H1 (cell line): Measurements from ENCODE around the gene HORMAD2. TPM values are rescaled to one million over a fixed set of nuclear protein-coding genes. Genes with fewer than 3 reads are reported as not detected.

Experiments used
- CTCF ChIA-PET: fragments of 300-600 bp; sonication (Branson Sonifier 250); formaldehyde crosslinking; loops from one replicate; lab custom pipeline; 2021; ENCODE audit not compliant: partially characterized antibody; lab: Charles Lee
- POLR2A ChIA-PET: fragments of 300-600 bp; sonication (Branson Sonifier 250); formaldehyde crosslinking; loops from one replicate; lab custom pipeline; 2021; ENCODE audit warnings: inconsistent platforms; ENCODE audit not compliant: partially characterized antibody; lab: Charles Lee
- DNase-seq, 2 experiments: peaks; one replicate each; pipeline versions ENCODE4 v3.0.0 to v3.0.0-alpha.2; 2010 to 2022; ENCODE audit warnings: low spot score in 2 of 2, low read depth in 1 of 2, mixed read lengths in 1 of 2
- FAIRE-seq: peaks from 2 replicates; lab custom pipeline; 2011; peaks lifted over from hg19 to GRCh38; lab: Jason Lieb, UNC
- H2AFZ ChIP-seq: 2 replicates; pipeline ENCODE4 v1.8.1; 2012; ENCODE audit warnings: low read length, inconsistent platforms
- H2AK5ac ChIP-seq: 2 replicates; pipeline ENCODE4 v1.6.1; 2013; ENCODE audit warnings: low read depth, low read length
- H2BK120ac ChIP-seq: replicated peaks from 2 replicates; pipeline ENCODE3; 2013; ENCODE audit warnings: low read depth, low read length, inconsistent platforms
- H2BK12ac ChIP-seq: 2 replicates; pipeline ENCODE4 v1.6.1; 2013; ENCODE audit warnings: low read depth, low read length
- H2BK15ac ChIP-seq: 2 replicates; pipeline ENCODE4 v1.6.1; 2013; ENCODE audit warnings: low read length
- H2BK20ac ChIP-seq: 2 replicates; pipeline ENCODE4 v1.6.1; 2013; ENCODE audit warnings: low read length
- H2BK5ac ChIP-seq: 2 replicates; pipeline ENCODE4 v1.6.1; 2013; ENCODE audit warnings: low read depth, low read length
- H3K14ac ChIP-seq: 2 replicates; pipeline ENCODE4 v1.6.1; 2013; ENCODE audit warnings: inconsistent platforms; ENCODE audit not compliant: insufficient read length
- H3K18ac ChIP-seq: 2 replicates; pipeline ENCODE4 v1.6.1; 2013; ENCODE audit warnings: low read length; ENCODE audit errors: extremely low read depth
- H3K23ac ChIP-seq: 2 replicates; pipeline ENCODE4 v1.6.1; 2013; ENCODE audit warnings: inconsistent platforms; ENCODE audit not compliant: insufficient read length
- H3K23me2 ChIP-seq: 2 replicates; pipeline ENCODE4 v1.6.1; 2013; ENCODE audit warnings: low read depth, low read length
- H3K27ac ChIP-seq: 2 replicates; pipeline ENCODE4 v1.6.1; 2011; ENCODE audit warnings: low read depth, low read length, inconsistent platforms
- H3K27me3 ChIP-seq, 4 experiments: replicated peaks in 1 of 4; 1 replicate in 1 of 4; 2 replicates in 3 of 4; pipeline versions ENCODE4 v1.6.1 to v1.8.1; 2011 to 2013; ENCODE audit warnings: low read length in 3 of 4, mild to moderate bottlenecking in 3 of 4, inconsistent platforms in 2 of 4, mixed read lengths in 2 of 4, moderate library complexity in 1 of 4; ENCODE audit not compliant: control insufficient read depth in 3 of 4, insufficient read depth in 3 of 4; ENCODE audit errors: extremely low read depth in 1 of 4
- H3K36me3 ChIP-seq, 4 experiments: 2 replicates each; pipeline versions ENCODE4 v1.6.1 to v1.8.1; 2011 to 2013; ENCODE audit warnings: mild to moderate bottlenecking in 4 of 4, low read length in 3 of 4, moderate library complexity in 2 of 4, control low read depth in 1 of 4, inconsistent platforms in 1 of 4; ENCODE audit not compliant: insufficient read depth in 4 of 4, control insufficient read depth in 2 of 4
- H3K4ac ChIP-seq: replicated peaks from 2 replicates; pipeline ENCODE3; 2013; ENCODE audit warnings: low read length, low read depth, mixed read lengths, inconsistent platforms; ENCODE audit not compliant: insufficient read length
- H3K4me1 ChIP-seq, 4 experiments: replicated peaks in 1 of 4; 1 replicate in 1 of 4; 2 replicates in 3 of 4; pipeline versions ENCODE4 v1.6.1 to v1.8.1; 2011 to 2013; ENCODE audit warnings: low read length in 3 of 4, inconsistent platforms in 2 of 4, mixed read lengths in 1 of 4; ENCODE audit not compliant: insufficient read depth in 4 of 4, control insufficient read depth in 3 of 4
- H3K4me2 ChIP-seq, 2 experiments: 2 replicates each; pipeline versions ENCODE4 v1.6.1 to v1.8.1; 2011 to 2013; ENCODE audit warnings: low read depth in 2 of 2, low read length in 2 of 2, control low read depth in 1 of 2, inconsistent platforms in 1 of 2, mild to moderate bottlenecking in 1 of 2; ENCODE audit not compliant: insufficient read depth in 1 of 2
- H3K4me3 ChIP-seq, 4 experiments: fragments of 200-600, 300-600 bp in 1 of 4; sonication (generic), shearing (Covaris generic), sonication (Bioruptor Twin) in 1 of 4; 2 replicates each; pipeline versions ENCODE4 v1.5.1 to v1.8.1; 2011 to 2016; ENCODE audit warnings: low read length in 4 of 4, low read depth in 3 of 4, control low read depth in 2 of 4, inconsistent platforms in 2 of 4, mild to moderate bottlenecking in 2 of 4, mixed read lengths in 1 of 4, moderate library complexity in 1 of 4; ENCODE audit not compliant: insufficient read depth in 2 of 4; ENCODE audit errors: extremely low read depth in 1 of 4
- H3K56ac ChIP-seq: replicated peaks from 2 replicates; pipeline ENCODE3; 2013; ENCODE audit warnings: low read depth, mild to moderate bottlenecking, mixed read lengths, low read length, inconsistent platforms; ENCODE audit not compliant: insufficient read length
- H3K79me1 ChIP-seq: 2 replicates; pipeline ENCODE4 v1.6.1; 2013; ENCODE audit warnings: low read depth, low read length, control low read depth
- H3K79me2 ChIP-seq, 2 experiments: 2 replicates each; pipeline versions ENCODE4 v1.6.1 to v1.8.1; 2012 to 2013; ENCODE audit warnings: low read length in 2 of 2, mild to moderate bottlenecking in 2 of 2, inconsistent platforms in 1 of 2; ENCODE audit not compliant: insufficient read depth in 2 of 2, control insufficient read depth in 1 of 2
- H3K9ac ChIP-seq, 4 experiments: replicated peaks in 1 of 4; 1 replicate in 1 of 4; 2 replicates in 3 of 4; pipeline versions ENCODE4 v1.6.1 to v1.8.1; 2011 to 2013; ENCODE audit warnings: low read depth in 3 of 4, low read length in 3 of 4, control low read depth in 2 of 4, mild to moderate bottlenecking in 2 of 4, moderate library complexity in 2 of 4, inconsistent platforms in 1 of 4; ENCODE audit errors: extremely low read depth in 1 of 4
- H3K9me3 ChIP-seq, 2 experiments: 2 replicates each; pipeline versions ENCODE4 v1.6.1 to v1.8.1; 2012 to 2013; ENCODE audit warnings: mild to moderate bottlenecking in 2 of 2, moderate library complexity in 2 of 2, control low read depth in 1 of 2, inconsistent platforms in 1 of 2, low read depth in 1 of 2, low read length in 1 of 2, mixed read lengths in 1 of 2; ENCODE audit not compliant: insufficient read depth in 2 of 2
- H4K20me1 ChIP-seq, 2 experiments: replicated peaks in 1 of 2; 2 replicates each; pipeline versions ENCODE3 to v1.8.1; 2011 to 2013; ENCODE audit warnings: inconsistent platforms in 2 of 2, low read length in 2 of 2, mild to moderate bottlenecking in 1 of 2; ENCODE audit not compliant: insufficient read depth in 2 of 2, control insufficient read depth in 1 of 2
- H4K5ac ChIP-seq: 2 replicates; pipeline ENCODE4 v1.6.1; 2013; ENCODE audit warnings: low read length, low read depth, mixed read lengths, inconsistent platforms; ENCODE audit not compliant: insufficient read length
- H4K8ac ChIP-seq: 2 replicates; pipeline ENCODE4 v1.8.0; 2013; ENCODE audit warnings: mild to moderate bottlenecking, moderate library complexity, low read length, inconsistent platforms; ENCODE audit not compliant: insufficient read depth; ENCODE audit errors: extremely low read depth
- H4K91ac ChIP-seq: replicated peaks from 2 replicates; pipeline ENCODE3; 2013; ENCODE audit warnings: low read length, mixed read lengths, inconsistent platforms; ENCODE audit not compliant: insufficient read length
- CBX5 ChIP-seq: fragments of 300-800, 300-1000 bp; sonication (generic); IDR thresholded peaks from 2 replicates; pipeline ENCODE4 v1.7.1; 2016; ENCODE audit warnings: antibody characterized with exemption, low read length, low read depth
- CHD2 ChIP-seq: IDR thresholded peaks from 2 replicates; pipeline ENCODE4 v1.6.1; 2012; ENCODE audit warnings: low read length, improper control_type of control experiment
- EZH2 ChIP-seq: fragments of 200-600 bp; sonication (generic); IDR thresholded peaks from 2 replicates; pipeline ENCODE4 v1.7.1; 2012; ENCODE audit warnings: low read depth, mild to moderate bottlenecking, moderate library complexity, low read length, inconsistent platforms; ENCODE audit not compliant: severe bottlenecking
- GTF2F1 ChIP-seq: IDR thresholded peaks from 2 replicates; pipeline ENCODE4 v1.6.1; 2012; ENCODE audit warnings: low read depth, low read length, improper control_type of control experiment, borderline replicate concordance
- KDM1A ChIP-seq: fragments of 200-600, 300-600 bp; sonication (generic); IDR thresholded peaks from 2 replicates; pipeline ENCODE4 v1.7.1; 2016; ENCODE audit warnings: mild to moderate bottlenecking, low read length, borderline replicate concordance
- MAFK ChIP-seq: IDR thresholded peaks from 2 replicates; pipeline ENCODE4 v1.6.1; 2012; ENCODE audit warnings: low read depth, mild to moderate bottlenecking, improper control_type of control experiment, low read length
- NANOG ChIP-seq: IDR thresholded peaks from 2 replicates; pipeline ENCODE4 v1.6.1; 2011; ENCODE audit warnings: low read length, low read depth, mild to moderate bottlenecking, inconsistent platforms; ENCODE audit not compliant: insufficient read depth, poor library complexity, severe bottlenecking
- RNF2 ChIP-seq: fragments of 200-900, 300-1000 bp; sonication (generic); IDR thresholded peaks from 2 replicates; pipeline ENCODE4 v1.7.1; 2016; ENCODE audit warnings: borderline replicate concordance, low read depth, mild to moderate bottlenecking, antibody characterized with exemption, low read length; ENCODE audit not compliant: poor library complexity, severe bottlenecking; ENCODE audit errors: missing control alignments
- TAF7 ChIP-seq: optimal IDR thresholded peaks from 2 replicates; pipeline ENCODE3; 2011; ENCODE audit warnings: low read depth, mild to moderate bottlenecking, inconsistent platforms, low read length, moderate library complexity, borderline replicate concordance
- ZNF274 ChIP-seq: IDR thresholded peaks from 2 replicates; pipeline ENCODE4 v1.7.0; 2012; ENCODE audit warnings: low read length, borderline replicate concordance; ENCODE audit errors: extremely low read depth
- WGBS, 2 experiments: shearing (Covaris generic) in 1 of 2; methylation state at CpG; one replicate each; pipeline versions ENCODE4 v1.1.6 to v1.1.7; 2013 to 2015; ENCODE audit warnings: low lambda C conversion rate in 2 of 2, mixed read lengths in 2 of 2, inconsistent platforms in 1 of 2, low coverage in 1 of 2, missing lambda C conversion rate in 1 of 2; ENCODE audit not compliant: insufficient replicate concordance in 2 of 2, insufficient coverage in 1 of 2, insufficient read length in 1 of 2; ENCODE audit errors: extremely low coverage in 1 of 2, missing lambda C conversion rate in 1 of 2; 5-methylcytosine and 5-hydroxymethylcytosine counted together
- polyA plus RNA-seq, 7 experiments: library from polyadenylated mRNA; depleted of rRNA in 3 of 7; stranded (reverse) in 5 of 7; unstranded in 2 of 7; fragments of >200 nt in 5 of 7; fragments of 200-250 nt in 2 of 7; gene quantifications; 1 replicate in 5 of 7; 2 replicates in 1 of 7; 4 replicates in 1 of 7; pipeline versions ENCODE4 v1.2.1 to v1.2.3, GENCODE V29; 2011 to 2013; ENCODE audit warnings: missing spikeins in 2 of 7, mixed read lengths in 2 of 7
- total RNA-seq: library from RNA; stranded (reverse); fragmentation: NEBNext Ultra II Directional; extraction: Animal tissue kit (Norgen Biotek cat#: 25700); gene quantifications from 2 replicates; pipeline ENCODE4 v1.2.1, GENCODE V29; 2021

Gene HORMAD2
- total and polyA plus RNA-seq, 2 of the 8 experiments (the other 6 are each of a cell fraction or from before 2014, with no cell fraction given) = 0.03 TPM; not detected in 1

DNA sequence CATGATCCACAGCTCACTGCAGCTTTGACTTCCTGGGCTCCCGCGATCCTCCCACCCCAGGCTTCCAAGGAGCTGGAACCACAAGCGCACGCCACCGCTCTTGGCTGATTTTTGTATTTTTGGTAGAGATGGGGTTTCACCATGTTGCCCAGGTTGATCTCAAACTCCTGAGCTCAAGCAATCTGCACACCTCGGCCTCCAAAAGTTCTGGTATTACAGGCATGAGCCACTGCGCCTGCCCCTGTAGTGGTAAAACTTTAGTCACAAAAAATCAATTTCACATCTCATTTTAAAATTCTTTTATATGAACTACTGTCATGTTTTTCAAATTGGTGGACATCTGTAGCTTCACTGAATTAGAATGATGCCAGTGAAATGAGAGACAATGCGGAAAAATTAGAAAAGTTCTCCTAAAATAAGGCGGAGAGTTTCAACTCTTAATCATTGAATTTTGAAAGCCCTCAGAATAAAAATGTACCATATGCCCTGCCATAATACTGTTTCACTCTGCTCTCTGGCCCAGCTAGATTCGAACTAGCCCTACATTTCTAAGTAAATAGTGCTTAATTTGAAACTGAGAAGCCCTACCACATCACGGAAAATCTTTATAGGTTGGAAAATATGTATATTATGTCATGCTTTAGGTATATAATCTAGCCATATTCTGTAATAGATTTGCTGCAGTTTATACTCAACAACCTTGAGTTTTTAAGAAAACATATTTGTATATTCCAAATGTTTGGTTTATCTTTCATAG, 78.7 kb downstream of the HORMAD2 start:
- CTCF ChIA-PET = interaction anchor here (0.8 kb wide), 1 partner anchor 10 kb away, joined by 3 read pairs; no protein-coding TSS in a partner anchor
- no peak for DNase-seq
- no peaks in the 10 kb centered on the region for H4K20me1 ChIP-seq
- no peak overlapping the region for H3K27ac ChIP-seq
- no peak overlapping the region for H3K4me2 ChIP-seq
- no peaks in the 10 kb centered on the region for H3K9me3 ChIP-seq
- H3K23me2 ChIP-seq = no peaks in the 10 kb centered on the region
- H3K9ac ChIP-seq = no peak overlapping the region
- no peak overlapping the region for H2BK5ac ChIP-seq
- H3K4me3 ChIP-seq = no peak overlapping the region
- H3K79me2 ChIP-seq = no peaks in the 10 kb centered on the region
- no peak overlapping the region for H4K5ac ChIP-seq
- no peak overlapping the region for H3K18ac ChIP-seq
- H3K79me1 ChIP-seq = no peaks in the 10 kb centered on the region
- FAIRE-seq = no peak
- H4K8ac ChIP-seq = no peak overlapping the region
- no peaks in the 10 kb centered on the region for H3K36me3 ChIP-seq
- H3K56ac ChIP-seq = no peak overlapping the region
- H2BK120ac ChIP-seq = no peak overlapping the region
- H2BK15ac ChIP-seq = no peak overlapping the region
- WGBS, 2 experiments = 85% methylated on average over 11 of the region's 11 CpGs; no CpG with 5 or more reads in 1 of the 2 experiments
- peaks cover 0 to 3% (median under 1%) of the 10 kb centered on the region in 4 experiments; a peak in 4 of 7 replicates for H3K4me1 ChIP-seq
- no peaks in the 10 kb centered on the region for H3K27me3 ChIP-seq
- H4K91ac ChIP-seq = no peak overlapping the region
- H2BK12ac ChIP-seq = no peak overlapping the region
- H2AK5ac ChIP-seq = no peak overlapping the region
- no peak overlapping the region for H2BK20ac ChIP-seq
- H3K4ac ChIP-seq = no peak overlapping the region
- POLR2A ChIA-PET = interaction anchor here (0.6 to 1.0 kb wide), 3 partner anchors 17 to 96 kb away, joined by 3 to 4 read pairs (median 3); no protein-coding TSS in a partner anchor
- H3K14ac ChIP-seq = no peak overlapping the region
- no peak overlapping the region for H3K23ac ChIP-seq
- no peak overlapping the region for H2AFZ ChIP-seq
- TF ChIP-seq CHD2 (no peak), KDM1A (no peak), RNF2 (no peak), CBX5 (no peak), GTF2F1 (no peak), EZH2 (no peak), ZNF274 (no peak), NANOG (no peak), TAF7 (no peak), MAFK (no peak)
